EH (cell line): ENCODE results near the gene AFM.

Experiments used
- DNase-seq: peaks from one replicate; pipeline ENCODE4 v3.0.0-alpha.2; 2015; ENCODE audit warnings: low read depth

AFM gene

GRCh38 chr4:73481358-73481757, at the start of gene AFM:
Gene AFM (plus strand): TSS chr4:73481745. CDS start chr4:73481776, 31 bp downstream.
- no peak for DNase-seq

- no peak for DNase-seq
Observed at GRCh38 chr4:73431813-73432168, 49.8 kb upstream of the AFM start.

GRCh38 chr4:73432169-73433000, 49.2 kb upstream of the AFM start:
- DNase-seq = no peak

GRCh38 chr4:73433140-73433539, 48.4 kb upstream of the AFM start:
- DNase-seq = no peak

GRCh38 chr4:73434311-73434710, 47.2 kb upstream of the AFM start:
- peak; percentile 15 for DNase-seq

- DNase-seq = no peak
Observed at GRCh38 chr4:73435984-73436383, 45.6 kb upstream of the AFM start, which contains the start of gene AFP. Gene AFP (plus strand): TSS chr4:73436221. CDS start chr4:73436263, 42 bp downstream.

GRCh38 chr4:73436674-73437557, 44.6 kb upstream of the AFM start:
- DNase-seq = no peak

GRCh38 chr4:73437558-73437956, 44.0 kb upstream of the AFM start:
- no peak for DNase-seq

GRCh38 chr4:73438048-73438447, 43.5 kb upstream of the AFM start:
- DNase-seq = no peak

GRCh38 chr4:73438582-73439215, 42.8 kb upstream of the AFM start:
- DNase-seq = no peak

GRCh38 chr4:73439445-73439844, 42.1 kb upstream of the AFM start:
- no peak for DNase-seq

GRCh38 chr4:73439991-73440390, 41.6 kb upstream of the AFM start:
- no peak for DNase-seq

GRCh38 chr4:73440653-73441052, 40.9 kb upstream of the AFM start:
- DNase-seq = no peak

GRCh38 chr4:73442275-73442674, 39.3 kb upstream of the AFM start:
- no peak for DNase-seq

GRCh38 chr4:73443224-73443623, 38.3 kb upstream of the AFM start:
- no peak for DNase-seq

- no peak for DNase-seq
Observed at GRCh38 chr4:73445383-73446335, 35.9 kb upstream of the AFM start.

- peak; percentile 56 for DNase-seq
Observed at GRCh38 chr4:73446336-73446938, 35.1 kb upstream of the AFM start.

- peak; percentile 48 for DNase-seq
Observed at GRCh38 chr4:73447671-73448070, 33.9 kb upstream of the AFM start.

- no peak for DNase-seq
Observed at GRCh38 chr4:73448448-73449203, 32.9 kb upstream of the AFM start.

- peak; percentile 92 for DNase-seq
Observed at GRCh38 chr4:73450398-73451004, 31.0 kb upstream of the AFM start.
